Measurements from ENCODE around the gene MAJIN.

Gene MAJIN

DNA sequence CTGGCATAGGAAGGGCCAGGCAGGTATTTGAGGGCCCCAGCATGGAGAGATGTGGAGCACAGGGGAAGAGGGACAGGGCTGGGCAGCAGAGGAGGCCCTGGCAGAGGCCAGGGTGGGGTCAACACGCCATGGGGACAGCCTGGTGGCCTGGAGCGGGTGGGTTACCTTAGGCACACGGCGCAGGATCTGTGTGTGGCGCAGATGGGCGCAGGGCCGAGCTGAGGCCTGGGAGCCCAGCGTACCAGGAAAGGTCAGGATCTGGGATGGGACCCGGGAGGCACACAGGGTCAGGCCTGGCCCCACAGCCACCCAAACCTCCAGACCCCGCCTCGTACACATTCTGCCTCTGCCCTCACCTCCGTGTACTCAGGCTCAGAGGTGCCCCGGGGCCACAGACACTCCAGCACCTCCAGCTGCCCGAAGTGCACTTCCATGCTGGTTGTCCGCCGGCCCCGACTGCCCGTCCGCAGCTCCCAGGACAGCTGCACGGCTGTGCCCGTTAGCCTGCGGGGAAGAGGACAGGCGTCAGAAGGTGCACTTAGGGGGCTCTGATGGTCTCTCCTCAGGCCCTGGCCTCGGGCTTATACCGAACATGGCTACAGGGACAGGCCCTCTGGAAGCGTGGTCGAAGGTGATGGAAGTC, 61.3 kb downstream of the MAJIN start:
- DNase-seq = no peak

DNA sequence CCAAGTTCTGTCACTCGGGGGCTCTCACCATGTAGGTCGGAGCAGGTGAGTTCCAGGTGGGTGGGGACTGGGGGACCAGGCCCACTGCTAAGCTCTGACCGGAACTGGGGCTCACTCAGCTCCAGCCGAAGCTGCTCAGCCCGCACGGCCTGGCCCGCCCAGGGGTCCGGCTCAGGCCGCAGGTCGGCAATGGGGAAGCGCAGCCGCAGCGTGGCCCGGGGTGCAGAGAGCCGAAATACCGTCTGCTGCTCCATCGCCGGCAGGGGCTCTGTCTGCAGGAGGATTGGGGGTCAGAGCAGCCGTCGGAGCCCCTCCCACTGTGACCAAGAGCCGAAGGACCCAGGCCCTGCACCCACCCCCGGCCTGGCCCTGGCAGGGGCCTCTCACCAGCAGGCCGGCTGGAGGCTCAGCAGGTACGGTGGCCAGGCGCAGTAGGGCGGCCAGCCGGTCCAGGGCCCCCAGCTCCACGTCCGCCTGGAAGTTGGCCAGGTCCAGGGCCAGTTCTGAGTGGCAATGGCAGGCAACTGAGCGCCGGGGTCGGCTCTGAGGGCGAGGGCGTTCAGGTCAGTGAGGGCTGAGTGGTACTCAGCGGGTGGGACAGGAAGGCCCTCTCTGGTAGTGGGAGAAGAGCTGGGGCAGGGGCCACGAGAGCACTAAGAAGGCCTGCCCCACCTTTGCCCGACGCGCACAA, 62.1 kb downstream of the MAJIN start:
- DNase-seq = no peak

DNA sequence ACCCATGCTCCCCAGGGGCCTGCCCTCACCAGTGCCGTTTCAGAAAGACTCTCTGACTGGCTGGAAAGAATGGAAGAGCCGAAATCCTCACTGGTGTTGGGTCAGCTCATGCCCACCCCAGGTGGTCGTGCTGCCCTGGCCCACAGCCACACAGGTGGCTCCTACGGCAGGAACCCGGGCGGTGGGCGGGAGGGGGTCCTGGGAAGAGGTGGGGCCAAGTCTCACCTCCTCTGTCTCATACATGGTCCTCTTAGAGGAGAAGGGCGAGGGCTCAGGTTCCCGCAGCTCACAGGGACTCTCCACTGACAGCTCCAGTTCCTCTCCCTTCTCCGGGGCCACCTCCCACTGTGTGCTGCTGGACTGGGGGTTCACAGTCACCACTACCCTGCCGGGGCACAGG, 63.1 kb downstream of the MAJIN start:
- no peak for DNase-seq

DNA sequence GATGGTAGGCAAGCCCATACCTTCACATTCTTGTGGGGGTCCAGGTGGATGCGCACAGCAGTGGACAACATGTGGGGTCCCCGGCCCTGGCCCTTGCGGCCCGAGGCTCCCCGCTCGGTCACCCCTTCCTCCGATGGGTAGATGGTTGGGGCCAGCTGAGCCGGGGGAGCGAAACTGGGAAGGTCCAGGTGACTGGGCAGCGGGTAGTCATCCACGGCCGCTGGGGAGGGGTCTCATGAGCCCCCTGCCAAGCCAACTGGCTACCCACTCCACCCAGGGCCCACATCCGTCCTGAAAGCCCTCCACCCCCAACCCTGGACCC, 65.6 kb downstream of the MAJIN start:
- no peak for DNase-seq

DNA sequence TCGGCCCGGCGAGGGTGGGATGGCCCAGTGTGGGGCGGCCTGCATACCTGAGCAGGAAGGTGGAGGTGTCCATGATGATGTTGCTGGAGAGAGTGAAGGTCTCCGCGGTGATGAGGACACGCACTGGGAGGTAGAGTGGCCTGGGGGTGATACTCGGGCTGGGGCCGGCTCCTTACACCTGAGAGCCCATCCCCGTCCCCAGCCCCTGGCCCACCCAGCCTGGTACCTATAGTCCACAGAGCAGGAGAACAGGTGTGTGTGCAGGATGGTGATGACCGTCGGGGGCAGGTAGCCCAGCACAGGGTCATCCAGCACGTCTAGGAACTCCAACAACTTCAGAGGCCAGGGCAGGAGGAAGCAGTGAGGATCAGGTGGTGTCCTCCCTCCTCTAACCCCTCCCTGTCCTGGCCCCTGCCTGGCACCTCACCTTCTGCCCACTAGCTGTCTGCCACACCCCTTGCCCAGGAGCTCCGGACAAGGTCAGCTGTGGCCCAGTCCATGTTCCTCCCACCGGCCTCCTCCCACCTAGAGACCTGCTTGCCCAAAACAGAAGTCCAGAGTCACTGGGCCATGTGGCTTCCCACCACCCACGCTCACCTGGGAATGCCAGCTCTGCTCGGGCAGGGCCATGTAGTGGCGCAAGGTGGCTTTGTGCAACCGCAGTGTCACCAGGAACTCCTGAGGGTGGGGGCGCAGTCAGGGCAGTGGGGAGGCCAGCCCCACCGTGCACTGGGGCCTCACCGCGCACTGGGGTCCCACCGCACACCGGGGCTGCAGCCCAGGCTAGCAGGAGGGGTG, 66.2 kb downstream of the MAJIN start:
- no peak for DNase-seq

DNA sequence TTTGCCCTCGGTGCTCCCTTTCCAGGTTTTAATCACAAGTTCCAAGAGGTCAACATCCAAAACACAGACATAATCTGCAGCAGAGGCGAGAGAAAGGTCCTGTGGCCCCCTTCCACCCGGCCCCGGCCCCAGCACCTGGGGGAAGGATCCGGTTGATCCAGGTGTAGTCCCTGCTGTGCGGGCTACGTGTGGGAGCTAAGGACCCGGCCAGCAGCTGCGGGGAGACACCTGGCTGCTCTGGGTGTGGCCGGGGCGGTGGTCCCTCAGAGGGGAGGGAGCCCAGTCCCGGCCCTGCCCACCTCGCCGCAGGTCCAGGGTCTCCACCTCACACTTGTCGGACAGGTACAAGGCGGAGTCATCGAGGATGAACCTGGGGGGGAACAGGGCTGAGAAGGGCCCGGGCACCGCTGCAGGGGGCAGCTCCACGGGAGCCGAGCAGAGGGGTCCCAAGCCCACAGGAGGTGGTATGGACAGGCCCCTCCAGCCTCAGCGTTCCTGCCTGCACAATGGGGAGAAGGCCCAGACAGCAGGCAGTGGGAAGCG, 68.5 kb downstream of the MAJIN start:
- DNase-seq = no peak

DNA sequence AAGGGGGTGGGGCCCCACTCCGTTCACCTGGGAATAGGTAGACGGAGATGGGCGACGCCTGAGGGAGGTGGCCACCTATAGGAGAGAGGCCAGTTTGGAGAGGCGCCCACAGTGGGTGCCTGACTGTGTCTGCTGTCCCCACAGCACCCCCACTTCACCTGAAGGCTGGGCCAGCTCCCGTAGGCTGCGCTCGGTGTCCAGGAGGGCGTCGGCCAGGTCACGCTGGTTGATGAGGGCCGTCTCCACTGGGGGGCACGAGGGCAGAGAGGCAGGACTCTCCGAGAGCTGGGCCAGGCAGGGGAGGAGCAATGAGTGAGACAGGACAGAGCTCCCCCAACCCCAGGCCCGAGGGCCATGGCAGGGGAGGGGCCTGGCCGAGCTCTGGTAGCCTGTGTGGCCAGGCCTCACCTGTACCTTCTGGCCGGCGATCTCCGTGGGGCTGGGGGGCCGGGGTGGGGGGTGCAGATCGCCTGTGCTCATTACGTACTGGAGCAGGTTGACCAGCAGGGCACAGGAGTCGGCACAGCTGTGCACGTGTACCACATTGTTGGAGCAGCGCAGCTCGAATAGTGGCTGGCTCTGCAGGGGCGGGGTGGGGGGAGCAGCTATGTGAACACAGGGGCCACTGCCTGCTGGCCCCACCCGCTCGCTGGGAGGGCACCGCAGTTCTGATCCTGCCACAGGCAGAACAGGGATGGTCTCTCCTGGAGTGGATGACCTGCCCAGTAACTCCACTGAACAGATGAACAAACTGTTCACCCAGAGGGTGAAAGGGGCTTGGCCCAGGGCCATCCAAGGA, 69.6 kb downstream of the MAJIN start:
- no peak for DNase-seq

DNA sequence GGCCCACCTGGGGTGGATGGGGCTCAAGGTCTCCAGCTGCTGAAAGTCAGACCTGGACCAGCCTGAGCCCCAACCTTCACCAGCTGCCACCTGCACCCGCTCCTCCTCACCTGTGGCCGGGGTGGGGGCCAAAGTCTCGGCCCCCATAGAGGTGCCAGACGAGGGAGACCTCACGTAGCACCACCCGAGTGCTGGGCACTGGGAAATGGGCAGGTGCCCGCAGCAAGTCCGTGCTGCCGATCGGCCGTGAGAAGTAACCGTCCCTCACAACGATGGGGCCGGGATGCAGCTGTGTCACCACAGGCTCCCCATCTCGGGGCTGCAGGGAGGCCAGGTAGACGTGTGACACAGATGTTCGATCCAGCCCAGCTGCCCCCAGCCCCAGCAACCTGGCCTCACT, 71.1 kb downstream of the MAJIN start:
- no peak for DNase-seq

DNA sequence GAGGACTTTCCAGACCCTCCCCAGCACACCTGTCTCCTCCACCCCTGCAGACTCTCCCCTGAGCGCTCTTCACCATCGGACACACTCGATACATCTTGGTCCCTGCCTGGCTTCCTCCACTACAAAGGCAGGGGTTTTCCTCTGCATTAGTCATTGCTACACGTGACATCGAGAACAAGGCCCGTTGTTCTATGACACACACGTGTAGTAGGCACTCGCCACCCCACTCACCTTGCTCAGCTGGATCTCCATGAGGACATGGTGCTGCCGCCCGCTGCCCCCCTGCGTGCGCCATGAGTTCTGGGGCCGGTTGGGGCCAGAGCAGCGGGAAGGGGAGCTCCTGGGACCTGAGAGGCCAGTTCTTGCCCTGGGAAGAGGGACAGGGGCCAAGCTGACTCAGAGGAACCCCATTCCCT, 71.6 kb downstream of the MAJIN start:
- no peak for DNase-seq

DNA sequence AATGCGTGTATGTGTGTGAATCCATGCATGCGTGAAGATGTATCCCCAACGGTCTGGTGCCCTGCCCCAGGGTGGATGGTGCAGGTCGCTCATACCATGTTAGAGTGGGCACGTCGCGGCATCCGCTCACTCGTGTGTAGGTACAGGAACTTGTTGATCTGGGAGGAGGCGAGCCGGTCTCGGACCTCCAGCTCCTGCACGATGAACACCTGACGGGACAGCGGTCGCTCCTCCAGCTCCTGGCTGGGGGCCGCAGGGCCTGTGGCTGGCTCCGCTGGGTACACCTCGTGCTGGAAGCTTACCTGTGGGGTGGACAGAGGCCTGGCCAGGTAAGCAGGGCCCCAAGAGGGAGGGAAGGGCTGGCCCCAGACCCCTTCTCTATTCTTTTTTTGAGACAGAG, 73.4 kb downstream of the MAJIN start:
- DNase-seq = no peak

DNA sequence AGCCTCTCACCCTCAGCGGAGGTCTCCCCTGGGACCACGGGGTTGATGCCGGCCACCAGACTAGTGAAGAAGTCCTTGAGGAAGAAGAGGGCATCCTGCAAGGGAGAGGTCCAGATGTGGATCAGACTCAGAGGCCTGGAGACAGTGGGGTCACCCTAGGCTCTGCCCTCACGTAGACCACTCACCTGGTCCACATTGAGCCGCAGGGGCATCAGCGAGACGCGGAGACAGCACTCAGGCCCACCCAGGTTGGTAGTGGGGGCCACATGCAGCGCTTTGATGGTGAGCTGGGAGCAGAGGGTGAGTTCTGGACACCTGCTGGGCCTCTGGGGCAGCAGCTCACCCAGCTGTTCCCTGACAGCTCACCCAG, 73.8 kb downstream of the MAJIN start:
- no peak for DNase-seq

DNA sequence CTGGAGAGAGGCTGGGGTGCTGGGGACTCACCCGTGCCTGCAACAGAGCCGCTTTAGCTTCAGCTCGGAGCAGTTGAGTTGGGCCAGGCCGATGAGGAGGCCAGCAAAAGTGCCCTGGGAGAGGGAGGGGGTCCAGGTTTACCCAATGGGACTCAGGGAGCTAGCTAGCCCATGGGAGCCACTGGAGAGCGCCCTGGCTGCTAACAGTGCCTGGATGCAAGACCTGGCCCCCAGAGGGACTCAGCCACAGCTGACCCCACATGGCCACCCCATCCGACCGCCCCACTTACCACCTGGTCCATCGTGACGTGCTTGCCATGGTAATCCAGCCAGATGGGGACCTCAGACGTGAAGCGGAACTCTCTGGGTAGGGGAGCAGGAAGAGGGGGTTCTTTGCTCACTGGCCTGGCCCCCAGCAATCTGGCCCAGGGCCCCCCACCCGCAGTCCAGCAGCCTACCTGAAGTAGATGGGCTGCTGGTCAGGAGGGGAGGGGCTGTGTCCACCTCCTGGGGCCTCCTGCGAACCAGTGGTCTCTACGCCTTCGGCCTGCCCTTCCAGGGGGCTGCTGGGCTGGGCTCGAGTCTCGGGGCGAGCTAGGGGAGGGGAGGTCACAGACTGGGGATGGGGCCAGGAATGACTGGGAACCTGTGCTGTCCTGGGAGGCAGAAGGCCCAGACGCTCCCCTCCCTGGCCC, 74.4 kb downstream of the MAJIN start:
- no peak for DNase-seq

DNA sequence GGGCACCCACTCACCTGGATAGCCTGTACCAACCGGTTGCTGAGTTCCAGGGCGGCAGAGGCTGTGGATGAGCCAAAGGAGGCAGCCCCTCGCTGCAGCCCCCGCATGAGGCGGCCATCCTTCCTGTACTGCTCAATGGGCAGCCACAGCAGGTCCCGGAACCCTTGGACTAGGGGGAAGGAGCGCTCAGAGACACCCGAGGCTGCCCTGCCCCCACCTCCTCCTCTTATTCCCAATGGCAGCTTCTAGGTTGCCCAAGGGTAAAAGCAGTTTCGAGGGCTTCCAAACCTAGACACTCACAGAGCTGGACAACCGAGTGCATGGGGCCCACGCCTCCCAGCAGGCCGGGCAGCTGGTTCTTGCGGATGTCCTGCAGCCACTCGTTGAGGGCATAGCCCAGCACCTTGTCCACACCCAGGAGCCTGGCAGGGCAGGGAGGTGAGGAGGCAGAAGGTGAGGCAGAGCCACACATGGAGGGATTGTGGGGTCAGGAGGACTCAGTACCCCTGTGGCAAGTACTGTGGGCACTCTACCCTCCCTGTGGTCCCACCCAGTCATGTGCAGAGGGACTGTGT, 75.4 kb downstream of the MAJIN start:
- no peak for DNase-seq

DNA sequence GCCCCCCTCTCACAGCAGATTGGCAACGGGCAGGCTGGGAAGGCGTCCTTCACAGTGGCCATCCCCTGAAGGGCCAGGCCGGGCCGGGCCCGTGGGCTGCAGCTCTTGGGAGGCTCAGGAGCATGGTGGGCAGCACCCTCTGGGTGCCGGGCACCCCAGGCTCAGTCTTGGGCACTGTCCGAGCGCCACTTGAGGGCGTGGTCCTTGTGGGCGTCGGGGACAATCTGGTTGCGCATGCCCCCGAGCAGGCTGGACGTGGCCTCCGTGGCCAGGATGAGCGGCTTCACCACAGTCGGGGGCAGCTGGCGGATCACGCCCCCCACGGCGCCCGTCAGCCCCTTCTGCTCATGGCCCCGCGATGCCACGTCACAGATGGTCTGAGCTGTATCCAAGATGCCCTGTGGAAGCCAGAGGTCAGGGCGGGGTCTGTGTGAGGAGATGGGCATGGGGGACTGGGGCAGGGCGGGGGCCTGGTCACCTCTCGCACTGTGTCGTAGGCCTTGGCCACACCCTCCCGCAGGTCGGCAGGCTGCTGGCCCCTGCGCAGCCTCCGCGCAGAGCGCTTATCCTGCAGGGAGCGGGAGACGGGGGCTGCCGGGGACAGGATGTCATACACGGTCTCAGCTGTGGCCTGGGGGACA, 77.0 kb downstream of the MAJIN start:
- no peak for DNase-seq

DNA sequence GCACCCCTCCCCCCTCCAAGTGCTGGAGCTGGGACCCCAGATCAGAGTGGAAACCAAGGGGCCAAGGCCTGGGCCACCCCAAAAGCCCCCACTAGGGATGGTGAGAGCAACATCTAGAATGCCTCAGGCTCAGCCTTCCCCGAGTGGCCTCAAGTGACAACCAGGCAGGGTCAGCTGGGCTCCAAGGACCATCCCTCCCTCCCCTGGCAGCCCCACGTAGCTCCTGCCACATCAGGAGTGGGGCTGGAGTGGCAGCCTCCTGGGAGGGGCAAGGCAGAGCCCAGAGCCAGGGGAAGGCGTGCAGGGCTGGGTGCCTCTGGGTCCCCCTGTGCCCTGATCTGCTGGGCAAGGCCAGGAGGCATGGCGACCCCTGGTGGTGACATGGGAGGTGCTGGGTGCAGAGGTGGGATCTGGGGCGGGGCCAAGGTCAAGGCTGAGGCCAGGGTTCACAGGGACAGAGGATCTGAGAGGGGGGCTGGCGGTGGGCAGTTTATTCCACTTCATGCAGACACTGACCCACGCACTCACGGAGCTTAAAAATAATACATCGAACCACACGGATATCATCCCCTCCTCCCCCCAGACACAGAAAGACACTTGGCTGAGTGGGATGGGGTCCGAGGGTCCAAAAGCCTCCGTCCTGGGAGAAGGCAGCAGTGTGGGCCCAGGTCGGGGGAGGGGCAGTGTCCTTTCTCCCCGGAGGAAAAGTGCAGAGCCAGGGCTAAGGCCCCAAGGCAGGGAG, 77.7 kb downstream of the MAJIN start:
- DNase-seq = peak; percentile 62

DNA sequence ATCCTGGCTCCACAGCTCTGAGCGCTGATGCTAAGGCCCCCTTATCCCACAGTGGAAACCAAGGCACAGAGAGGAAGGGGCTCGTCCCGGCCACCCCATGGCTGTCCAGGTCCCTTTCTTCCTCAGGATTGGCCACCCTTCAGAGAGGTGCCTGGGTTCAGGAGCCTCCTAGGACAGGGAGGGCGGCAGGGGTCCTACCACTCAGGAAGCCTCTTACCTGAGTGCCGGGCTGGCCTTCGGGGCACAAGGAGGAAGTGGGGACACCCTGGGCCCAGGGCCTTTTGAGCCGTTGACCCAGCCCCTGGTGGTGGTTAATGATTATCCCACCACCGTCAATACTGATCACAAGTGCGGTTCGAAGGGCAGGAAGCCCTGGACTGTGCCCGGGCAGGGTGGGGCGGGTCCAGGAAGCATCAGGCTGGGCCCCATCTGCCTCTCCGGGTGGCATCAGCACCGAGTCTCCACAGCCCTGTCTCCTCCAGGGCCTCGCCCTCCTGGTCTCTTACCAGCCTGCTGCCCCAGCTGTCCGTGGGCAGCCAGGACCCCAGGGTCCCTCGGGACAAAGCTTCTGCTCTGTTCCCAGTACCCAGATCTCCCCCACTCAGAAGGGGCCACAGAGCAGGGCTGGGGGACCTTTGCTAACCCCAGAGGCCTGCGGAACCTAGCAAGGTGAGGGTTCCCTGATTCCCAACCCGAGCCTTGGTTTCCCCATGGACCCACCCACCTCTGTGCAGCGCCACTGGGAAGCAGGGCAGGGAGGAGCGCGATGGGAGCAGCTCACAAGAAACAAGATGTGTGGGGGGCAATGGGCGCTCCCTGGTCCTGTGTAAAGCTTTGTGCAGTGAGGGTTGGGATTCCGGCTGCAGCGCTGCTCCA, 78.5 kb downstream of the MAJIN start:
- no peak for DNase-seq

DNA sequence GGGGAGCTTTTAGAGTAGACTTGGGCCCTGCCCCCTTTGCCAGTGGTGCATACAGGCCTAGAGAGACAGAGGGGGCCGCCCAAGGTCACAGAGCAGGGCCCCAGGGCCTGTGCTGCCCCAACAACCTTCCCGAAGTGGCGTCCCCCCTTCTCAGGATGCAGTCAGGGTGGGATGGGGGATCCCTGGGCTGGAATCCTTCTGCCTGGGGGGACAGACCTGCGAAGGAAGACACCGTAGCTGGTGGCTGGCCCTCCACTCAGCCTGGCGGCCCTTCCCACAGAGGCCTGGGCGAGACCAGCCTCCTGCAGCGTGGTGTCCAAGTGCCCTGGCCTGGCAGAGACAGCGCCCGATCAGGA, 79.1 kb downstream of the MAJIN start:
- no peak for DNase-seq

DNA sequence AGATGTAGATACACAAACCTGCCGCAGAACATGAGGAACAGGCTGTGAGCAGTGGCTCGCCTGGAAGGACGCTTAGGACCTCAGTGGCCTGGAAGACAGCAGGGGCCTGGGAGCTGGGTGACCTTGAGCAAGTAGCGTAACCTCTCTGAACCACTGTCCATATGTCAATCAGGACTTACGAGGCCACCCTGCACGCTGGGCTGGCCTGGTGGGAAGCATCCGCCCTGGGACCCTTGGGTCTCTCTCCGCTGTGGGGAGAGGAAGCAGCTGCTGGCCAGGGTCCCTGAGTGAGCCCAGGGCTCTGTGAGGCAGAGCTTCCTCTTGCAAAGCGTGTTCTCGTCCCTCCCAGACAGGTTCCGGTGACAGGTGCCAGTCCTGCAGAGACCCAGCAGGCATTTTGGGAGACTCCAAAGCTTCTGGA, 79.5 kb downstream of the MAJIN start:
- no peak for DNase-seq

DNA sequence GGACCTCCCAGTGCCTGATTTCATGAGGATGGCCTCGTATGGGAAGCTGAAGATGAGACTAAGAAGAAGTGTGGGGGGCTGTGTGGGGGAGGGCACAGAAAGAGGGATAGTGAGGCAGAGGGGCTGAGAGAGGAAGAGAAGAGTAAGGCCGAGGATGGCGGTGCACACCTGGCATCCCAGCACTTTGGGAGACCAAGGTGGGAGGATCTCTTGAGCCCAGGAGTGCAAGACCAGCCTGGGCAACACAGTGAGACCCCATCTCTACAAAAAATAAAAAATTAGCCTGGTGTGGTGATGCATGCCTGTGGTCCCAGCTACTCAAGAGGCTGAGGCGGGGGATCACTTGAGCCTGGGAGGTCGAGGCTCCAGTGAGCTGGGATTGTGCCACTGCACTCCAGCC, 80.0 kb downstream of the MAJIN start:
- no peak for DNase-seq

Measured in fibroblast of upper back skin (primary cell).